DMS79 treated with DMSO at 0.1 percent for 48 hours (cell line): ENCODE results near the gene SELENON.

Source experiments
- DNase-seq: peaks from one replicate; lab custom pipeline; 2025; lab: John Stamatoyannopoulos, UW

SELENON gene, protein sequence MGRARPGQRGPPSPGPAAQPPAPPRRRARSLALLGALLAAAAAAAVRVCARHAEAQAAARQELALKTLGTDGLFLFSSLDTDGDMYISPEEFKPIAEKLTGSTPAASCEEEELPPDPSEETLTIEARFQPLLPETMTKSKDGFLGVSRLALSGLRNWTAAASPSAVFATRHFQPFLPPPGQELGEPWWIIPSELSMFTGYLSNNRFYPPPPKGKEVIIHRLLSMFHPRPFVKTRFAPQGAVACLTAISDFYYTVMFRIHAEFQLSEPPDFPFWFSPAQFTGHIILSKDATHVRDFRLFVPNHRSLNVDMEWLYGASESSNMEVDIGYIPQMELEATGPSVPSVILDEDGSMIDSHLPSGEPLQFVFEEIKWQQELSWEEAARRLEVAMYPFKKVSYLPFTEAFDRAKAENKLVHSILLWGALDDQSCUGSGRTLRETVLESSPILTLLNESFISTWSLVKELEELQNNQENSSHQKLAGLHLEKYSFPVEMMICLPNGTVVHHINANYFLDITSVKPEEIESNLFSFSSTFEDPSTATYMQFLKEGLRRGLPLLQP

GRCh38 chr1:25799935-25800702 is at the start of gene SELENON:
TSS of gene SELENON (plus strand) at chr1:25800193. CDS start at chr1:25800231, 38 bp downstream.
- peak; percentile 76 for DNase-seq

GRCh38 chr1:25750923-25751605 is 48.9 kb upstream of the SELENON start:
- DNase-seq: no peak

DNA sequence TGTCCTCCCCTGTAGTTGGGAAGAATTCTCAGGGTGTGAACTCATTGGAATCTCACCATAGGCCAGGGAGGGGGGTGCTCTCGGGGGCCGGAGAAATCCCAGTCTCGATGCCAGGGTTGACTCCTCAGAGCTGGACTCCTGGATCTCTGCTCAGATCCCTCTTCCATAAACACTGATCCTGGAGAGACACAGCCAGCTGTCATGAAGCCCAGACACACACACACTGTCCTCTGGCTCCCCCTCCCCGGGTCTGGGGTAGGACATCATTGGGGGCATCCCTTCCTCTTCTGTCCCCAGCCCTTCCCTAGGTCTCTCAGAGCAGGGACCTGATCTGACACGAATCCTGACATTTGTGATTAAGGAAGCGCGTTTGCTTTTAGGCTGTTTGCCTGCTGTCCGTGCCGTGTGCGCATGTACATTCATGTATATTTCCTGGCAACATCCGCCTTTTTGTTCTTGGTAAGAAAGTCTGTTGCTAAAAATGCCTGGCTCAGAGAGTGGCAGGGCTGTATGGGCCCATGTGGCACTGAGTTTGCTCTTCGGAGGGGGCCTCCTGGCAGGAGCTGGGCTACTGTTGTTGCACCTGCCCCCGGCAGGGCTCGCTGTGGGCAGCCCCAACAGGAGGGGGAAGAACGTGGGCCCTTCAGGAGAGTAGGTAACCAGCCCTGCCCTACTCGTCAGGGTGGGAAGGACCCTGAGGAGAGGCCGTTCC is 45.4 kb upstream of the SELENON start:
- DNase-seq: no peak

- no peak for DNase-seq
These were observed 44.4 kb upstream of the SELENON start for GRCh38 chr1:25755475-25756125.

DNA sequence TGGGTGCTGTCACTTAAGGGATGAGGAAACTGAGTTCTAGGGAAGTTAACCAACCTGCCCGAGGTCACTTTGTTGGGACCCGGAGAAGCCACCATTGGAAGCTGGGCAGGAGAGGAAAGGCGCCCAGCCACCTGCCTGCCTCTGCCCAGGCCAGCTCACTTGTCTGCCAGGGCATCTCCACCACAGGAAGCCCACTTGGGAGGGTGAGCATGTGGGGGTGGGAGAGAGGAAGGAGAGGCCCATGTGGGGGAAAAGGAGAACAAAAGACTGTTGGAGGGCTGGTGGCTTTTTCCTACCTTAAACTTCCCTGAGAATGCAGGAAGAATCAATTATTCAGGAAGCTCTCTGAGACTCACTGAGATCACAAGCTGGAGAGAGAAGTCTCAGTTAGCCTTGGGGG is 43.8 kb upstream of the SELENON start:
- no peak for DNase-seq

GRCh38 chr1:25757151-25757845 is 42.7 kb upstream of the SELENON start:
- DNase-seq: no peak

DNA sequence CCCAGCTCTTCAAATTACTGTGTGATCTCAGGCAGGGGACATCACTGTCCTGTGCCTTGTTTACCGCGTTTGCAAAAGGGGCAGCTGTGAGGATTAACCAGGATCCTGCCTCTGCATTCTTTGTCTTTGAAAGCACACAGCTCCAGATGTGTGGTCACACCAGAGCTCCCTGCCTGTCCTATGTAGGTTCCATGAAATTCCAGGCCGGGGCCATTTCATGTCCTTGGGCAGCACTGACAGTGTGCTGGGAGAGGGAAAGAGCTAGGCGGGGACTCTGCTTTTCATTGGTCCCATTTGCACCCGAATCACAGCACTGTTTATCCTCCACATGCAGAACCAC is 42.2 kb upstream of the SELENON start:
- DNase-seq: no peak

GRCh38 chr1:25758466-25759070 is 41.4 kb upstream of the SELENON start:
- no peak for DNase-seq

- peak; percentile 55 for DNase-seq
These were observed 39.8 kb upstream of the SELENON start for GRCh38 chr1:25760122-25760719.

DNA sequence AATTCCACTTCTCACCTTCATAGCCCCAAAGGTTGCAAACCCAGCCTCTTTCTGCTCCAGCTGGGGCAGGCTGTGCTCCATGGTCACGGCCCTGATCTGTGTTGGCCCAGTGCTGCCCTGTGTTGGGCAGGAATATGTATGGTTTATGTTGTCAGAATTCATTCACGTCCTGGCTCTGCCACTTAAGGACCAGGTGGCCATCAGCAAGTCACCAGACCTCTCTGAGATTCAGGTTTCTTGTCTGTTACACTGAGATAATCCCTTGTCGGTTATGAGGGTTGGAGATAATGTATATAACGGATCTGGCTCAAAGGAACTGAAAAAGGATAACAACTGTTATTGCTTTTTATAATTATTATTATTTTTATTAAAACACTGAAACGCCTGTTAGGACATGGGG is 39.1 kb upstream of the SELENON start:
- no peak for DNase-seq

GRCh38 chr1:25763493-25763892 is 36.5 kb upstream of the SELENON start:
- DNase-seq: no peak

DNA sequence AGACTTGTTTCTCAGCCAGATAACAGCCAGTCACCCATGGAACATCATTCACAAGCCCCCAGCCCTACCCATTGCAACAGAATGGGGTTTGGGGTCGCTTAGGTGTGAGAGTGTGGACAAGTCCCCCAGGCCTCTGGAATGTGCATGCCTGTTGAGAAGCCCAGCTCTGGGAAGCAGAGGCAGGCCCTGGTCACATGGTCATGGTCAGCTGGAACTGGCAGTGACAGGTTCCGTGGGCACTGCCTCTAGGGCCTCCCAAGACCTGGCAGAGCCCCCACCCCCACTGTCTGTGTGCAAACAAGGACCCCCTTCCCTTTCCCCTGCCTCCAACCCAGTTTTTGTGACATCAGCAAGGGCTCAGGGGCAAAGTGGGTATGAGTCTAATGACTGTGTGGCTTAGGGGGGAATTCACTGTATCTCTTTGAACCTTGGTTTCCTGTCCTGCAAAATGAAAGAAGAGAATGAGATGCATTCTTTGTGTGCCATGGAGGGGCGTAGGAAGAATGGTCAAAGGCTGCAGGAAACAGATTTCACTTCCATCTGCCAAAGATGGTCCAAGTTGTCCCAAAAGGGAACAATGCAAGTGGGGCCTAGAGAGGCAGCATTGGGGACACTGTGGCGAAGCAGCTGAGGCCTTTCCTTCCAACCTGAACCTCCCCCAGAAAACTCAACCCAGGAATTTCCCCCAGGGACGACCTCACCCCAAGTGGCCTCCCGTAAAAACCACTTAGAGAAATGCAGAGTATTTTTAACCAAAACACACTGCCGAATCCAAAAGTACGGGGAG is 34.7 kb upstream of the SELENON start:
- DNase-seq: peak; percentile 54

- DNase-seq: peak; percentile 85
These were observed 33.9 kb upstream of the SELENON start for GRCh38 chr1:25765923-25766589.

- peak; percentile 67 for DNase-seq
These were observed 33.1 kb upstream of the SELENON start for GRCh38 chr1:25766721-25767436.

DNA sequence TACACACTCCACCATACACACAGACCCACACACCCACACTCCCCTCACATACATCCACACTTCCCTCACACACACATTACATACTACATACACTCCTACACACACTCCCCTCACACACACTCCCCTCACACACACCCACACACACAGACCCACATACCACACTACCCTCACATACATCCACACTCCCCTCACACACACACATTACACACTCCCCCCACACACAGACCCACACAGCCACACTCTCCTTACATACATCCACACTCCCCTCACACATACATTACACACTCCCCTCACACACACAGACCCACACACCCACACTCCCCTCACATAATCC is 32.6 kb upstream of the SELENON start:
- DNase-seq: no peak

- DNase-seq: no peak
These were observed 31.0 kb upstream of the SELENON start for GRCh38 chr1:25768999-25769398.

DNA sequence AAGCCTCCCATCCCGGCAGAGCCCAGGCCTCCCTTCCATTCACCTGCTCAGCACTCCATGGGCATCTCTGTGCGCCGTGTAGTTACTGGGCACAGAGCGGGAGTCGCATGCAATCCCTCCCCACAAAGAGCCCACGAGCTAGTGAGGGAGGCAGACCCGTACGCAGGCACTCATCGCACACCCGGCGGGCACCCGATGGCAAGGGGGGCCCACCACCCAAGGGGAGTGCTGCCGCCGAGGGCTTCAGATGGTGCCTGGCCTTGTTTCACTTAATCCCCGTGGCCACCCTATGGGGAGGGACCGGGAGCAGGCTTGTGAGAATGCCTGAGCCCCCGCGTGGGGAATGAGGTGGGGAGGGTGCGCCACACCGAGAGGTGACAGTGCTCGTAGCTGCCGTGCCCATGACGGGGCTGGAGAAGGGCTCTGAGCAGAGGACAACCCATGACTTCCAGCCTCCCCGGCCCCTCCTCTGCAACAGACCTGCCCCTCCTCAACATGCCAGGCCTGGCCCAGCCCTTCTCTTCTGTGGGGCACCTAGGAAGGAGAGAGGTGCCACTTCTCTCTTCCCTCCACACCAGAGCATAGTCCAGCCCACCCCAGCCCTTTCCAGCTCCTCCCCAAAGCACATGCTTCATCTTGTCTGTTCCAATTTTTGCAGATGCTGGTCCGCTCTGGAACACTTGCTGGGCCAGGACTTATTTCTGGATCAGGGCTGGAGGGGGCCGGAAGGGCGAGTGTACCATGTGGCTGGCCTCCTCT is 30.2 kb upstream of the SELENON start:
- no peak for DNase-seq
